Naive thymus-derived CD4-positive, alpha-beta T cell (primary cell): Measurements from ENCODE around the gene PARD3B. TPM values are rescaled to one million over a fixed set of nuclear protein-coding genes. Genes with fewer than 3 reads are reported as not detected.

Source experiments
- ATAC-seq: fragments of 150-1000 bp; cut with Tn5 transposase; 2 replicates; pipeline ENCODE4 v1.10.0; 2021; ENCODE audit warnings: mild to moderate bottlenecking, moderate library complexity
- CTCF ChIA-PET: fragments of 350-600 bp; sonication (Branson Sonifier 250); formaldehyde crosslinking; loops from one replicate; lab custom pipeline; 2021; ENCODE audit warnings: antibody characterized with exemption; lab: Charles Lee
- POLR2A ChIA-PET: fragments of 350-600 bp; sonication (Branson Sonifier 250); formaldehyde crosslinking; loops from one replicate; lab custom pipeline; 2021; ENCODE audit warnings: antibody characterized with exemption, inconsistent platforms; lab: Charles Lee
- DNase-seq, 9 donors: peaks; one replicate each; pipeline versions ENCODE4 v3.0.0 to v3.0.0-alpha.2; 2020 to 2022; ENCODE audit warnings: mixed read lengths in 1 of 9
- H3K27ac ChIP-seq: one replicate; pipeline ENCODE4 v1.7.0; 2013; ENCODE audit warnings: mild to moderate bottlenecking, low read depth, low read length, moderate library complexity
- H3K27me3 ChIP-seq, 2 donors: one replicate each; pipeline ENCODE4 v1.7.0; 2013; ENCODE audit warnings: low read length in 2 of 2, mild to moderate bottlenecking in 2 of 2, moderate library complexity in 2 of 2; ENCODE audit not compliant: control insufficient read depth in 2 of 2, insufficient read depth in 2 of 2
- H3K36me3 ChIP-seq, 3 experiments: 1 replicate in 2 of 3; 2 replicates in 1 of 3; pipeline ENCODE4 v1.7.0; 2013; ENCODE audit warnings: low read length in 3 of 3, mild to moderate bottlenecking in 3 of 3, moderate library complexity in 1 of 3; ENCODE audit not compliant: insufficient read depth in 3 of 3, control insufficient read depth in 2 of 3
- H3K4me1 ChIP-seq, 2 donors: one replicate each; pipeline ENCODE4 v1.7.0; 2013; ENCODE audit warnings: low read length in 2 of 2, mild to moderate bottlenecking in 2 of 2, moderate library complexity in 1 of 2; ENCODE audit not compliant: control insufficient read depth in 2 of 2, insufficient read depth in 2 of 2
- H3K4me3 ChIP-seq: 2 replicates; pipeline ENCODE4 v1.7.0; 2013; ENCODE audit warnings: mild to moderate bottlenecking, low read length
- H3K9me3 ChIP-seq, 3 experiments: 1 replicate in 2 of 3; 2 replicates in 1 of 3; pipeline ENCODE4 v1.7.0; 2013; ENCODE audit warnings: low read length in 3 of 3; ENCODE audit not compliant: control insufficient read depth in 2 of 3
- H3K27ac Mint-ChIP-seq, 9 donors: one replicate each; pipeline ENCODE4 v1.8.0; 2020 to 2022; ENCODE audit warnings: mixed read lengths in 9 of 9, mild to moderate bottlenecking in 8 of 9, moderate library complexity in 5 of 9, inconsistent platforms in 2 of 9
- H3K27me3 Mint-ChIP-seq, 5 donors: one replicate each; pipeline ENCODE4 v1.8.0; 2021 to 2022; ENCODE audit warnings: mixed read lengths in 5 of 5, mild to moderate bottlenecking in 1 of 5
- H3K36me3 Mint-ChIP-seq, 5 donors: one replicate each; pipeline ENCODE4 v1.8.0; 2020 to 2022; ENCODE audit warnings: mixed read lengths in 5 of 5, mild to moderate bottlenecking in 3 of 5, inconsistent platforms in 1 of 5
- H3K4me1 Mint-ChIP-seq, 7 donors: one replicate each; pipeline ENCODE4 v1.8.0; 2020 to 2022; ENCODE audit warnings: mixed read lengths in 7 of 7, mild to moderate bottlenecking in 3 of 7, inconsistent platforms in 1 of 7
- H3K4me3 Mint-ChIP-seq, 10 donors: one replicate each; pipeline ENCODE4 v1.8.0; 2020 to 2022; ENCODE audit warnings: mild to moderate bottlenecking in 10 of 10, mixed read lengths in 10 of 10, moderate library complexity in 6 of 10, inconsistent platforms in 2 of 10
- H3K9me3 Mint-ChIP-seq, 11 donors: one replicate each; pipeline ENCODE4 v1.8.0; 2020 to 2022; ENCODE audit warnings: mixed read lengths in 11 of 11, mild to moderate bottlenecking in 4 of 11, inconsistent platforms in 1 of 11, moderate library complexity in 1 of 11
- intact Hi-C, 2 donors: fragments of 100-400 bp; cut with micrococcal nuclease; formaldehyde crosslinking; loops; one replicate each; pipeline ENCODE4 v1.15.1; 2023
- polyA plus RNA-seq, 2 donors: library from polyadenylated mRNA; unstranded; fragments of 300-500 nt; fragmentation: Illumina TruSeq; gene quantifications; one replicate each; pipeline ENCODE4 v1.2.3, GENCODE V29; 2021
- total RNA-seq, 6 experiments: library from RNA in 5 of 6; stranded (reverse) in 5 of 6; gene quantifications; 1 replicate in 5 of 6; 2 replicates in 1 of 6; pipeline ENCODE4 v1.2.3 and lab custom pipeline; 2021 to 2026

Gene PARD3B
- total and polyA plus RNA-seq, 7 experiments from 2014 or later = 0.22 to 4.0 (median 0.87) TPM

DNA sequence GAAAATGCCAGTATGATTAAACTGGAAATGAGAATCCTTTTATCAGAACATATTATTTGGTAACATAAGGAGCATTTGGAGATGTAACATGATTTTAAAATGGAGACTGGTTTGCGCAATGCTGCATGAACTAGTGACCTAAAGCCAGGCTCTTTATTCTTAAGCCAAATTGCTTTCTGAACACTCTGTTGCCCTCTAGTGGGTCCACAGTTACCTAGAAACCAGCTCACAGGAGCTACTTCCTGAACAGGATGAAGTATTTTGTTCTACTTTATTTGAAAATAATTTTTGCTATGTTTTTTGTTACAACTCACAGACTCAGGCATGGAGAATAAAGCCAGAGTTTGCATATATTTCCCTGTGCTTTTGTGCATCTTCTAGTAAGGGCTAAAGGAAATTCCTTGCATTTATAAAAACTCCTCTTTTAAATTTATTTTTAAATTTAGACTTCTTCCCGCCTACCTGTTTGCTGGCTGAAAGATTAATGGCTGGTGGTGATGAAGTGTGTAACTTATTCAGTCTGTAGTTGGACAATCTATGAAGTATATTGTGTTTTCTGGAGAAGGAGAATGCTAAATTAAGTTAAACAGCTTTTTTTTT is 146.7 kb downstream of the PARD3B start:
- ChIA-PET POLR2A (interaction anchor here (0.8 kb wide), 1 partner anchor 824 kb away, joined by 3 read pairs; the partner anchor contains the start of gene CTLA4), CTCF (interaction anchor here (0.6 to 2.2 kb wide), 8 partner anchors 37 to 991 kb away, joined by 3 to 12 read pairs (median 3); no protein-coding TSS in a partner anchor)
- no peaks in the 10 kb centered on the region for H3K9me3 Mint-ChIP-seq
- DNase-seq = peak in 6 of 9 donors; percentile 4 to 42 (median 26)
- no peaks in the 10 kb centered on the region for H3K36me3 Mint-ChIP-seq
- Histone ChIP-seq H3K4me1 (peaks cover 0 to 6% of the 10 kb centered on the region in 2 donors), H3K27me3 (no peaks in the 10 kb centered on the region), H3K36me3 (no peaks in the 10 kb centered on the region), H3K9me3 (no peaks in the 10 kb centered on the region), H3K27ac (no peak overlapping the region), H3K4me3 (no peak overlapping the region)
- intact Hi-C loops = loop anchor here (1.0 to 10.0 kb wide), 8 partner anchors 293 to 985 kb away; no protein-coding TSS in a partner anchor
- peaks cover 0 to 15% (median 9%) of the 10 kb centered on the region in 7 donors for H3K4me1 Mint-ChIP-seq
- ATAC-seq = peak; percentile 55
- no peak overlapping the region for H3K27ac Mint-ChIP-seq
- H3K4me3 Mint-ChIP-seq = no peak overlapping the region
- peaks cover 0 to 13% (median 0%) of the 10 kb centered on the region in 5 donors for H3K27me3 Mint-ChIP-seq

DNA sequence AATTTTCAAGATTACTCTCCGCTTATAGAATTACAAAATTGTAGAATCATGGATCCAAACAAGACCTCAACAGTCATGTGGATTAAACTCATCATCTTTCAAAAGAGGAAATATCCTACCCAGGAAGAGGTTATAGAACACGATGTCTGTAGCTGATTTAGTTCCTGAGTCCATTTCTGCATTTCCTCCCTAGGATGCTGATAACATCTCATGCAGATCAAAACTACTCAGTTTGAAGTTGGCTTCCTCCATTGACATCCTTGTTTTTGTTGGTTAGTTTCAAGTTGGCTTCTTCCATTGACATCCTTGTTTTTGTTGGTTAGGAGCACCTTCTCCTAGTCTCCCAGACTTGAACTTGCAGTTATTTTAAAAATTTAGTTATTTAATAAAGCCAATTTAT is 147.5 kb downstream of the PARD3B start:
- no peaks in the 10 kb centered on the region for H3K36me3 ChIP-seq
- DNase-seq = no peak
- ATAC-seq = no peak
- no peaks in the 10 kb centered on the region for H3K9me3 ChIP-seq
- H3K27me3 ChIP-seq = no peaks in the 10 kb centered on the region
- intact Hi-C loops = loop anchor here (1.0 to 10.0 kb wide), 9 partner anchors 292 to 985 kb away; no protein-coding TSS in a partner anchor
- H3K4me3 ChIP-seq = no peak overlapping the region
- ChIA-PET POLR2A (interaction anchor here (0.8 kb wide), 1 partner anchor 825 kb away, joined by 3 read pairs; the partner anchor contains the start of gene CTLA4), CTCF (interaction anchor here (0.9 to 2.2 kb wide), 7 partner anchors 37 to 991 kb away, joined by 3 to 12 read pairs (median 3); no protein-coding TSS in a partner anchor)
- peaks cover 0 to 13% (median 0%) of the 10 kb centered on the region in 5 donors for H3K27me3 Mint-ChIP-seq
- no peak overlapping the region for H3K27ac ChIP-seq
- H3K27ac Mint-ChIP-seq = no peak overlapping the region
- no peaks in the 10 kb centered on the region for H3K9me3 Mint-ChIP-seq
- H3K4me3 Mint-ChIP-seq = no peak overlapping the region
- H3K4me1 ChIP-seq = peaks cover 0 to 6% of the 10 kb centered on the region in 2 donors
- no peaks in the 10 kb centered on the region for H3K36me3 Mint-ChIP-seq
- peaks cover 0 to 15% (median 9%) of the 10 kb centered on the region in 7 donors for H3K4me1 Mint-ChIP-seq

DNA sequence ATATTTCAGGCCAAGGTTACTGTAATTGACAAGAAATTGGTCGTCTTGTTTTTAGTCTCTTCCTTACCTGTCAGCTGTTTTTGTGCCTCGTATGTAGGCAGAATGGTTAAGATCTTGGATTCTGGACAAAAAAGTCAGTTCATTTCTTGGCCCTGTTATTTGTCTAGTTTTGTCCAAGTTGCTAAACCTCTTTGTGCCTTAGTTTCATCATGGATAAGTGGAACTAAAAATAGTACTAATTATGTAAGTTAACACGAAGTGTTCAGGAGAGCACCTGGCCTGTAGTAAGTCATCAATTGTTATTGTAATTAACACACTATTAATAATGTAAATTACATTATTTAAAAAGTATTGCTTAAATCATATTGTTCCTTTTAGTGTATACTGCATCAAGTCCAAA is 148.0 kb downstream of the PARD3B start:
- Mint-ChIP-seq H3K27me3 (peaks cover 0 to 13% (median 0%) of the 10 kb centered on the region in 5 donors), H3K27ac (peak overlapping the region in 1 of 9 donors; percentile 35), H3K36me3 (no peaks in the 10 kb centered on the region), H3K4me3 (no peak overlapping the region), H3K4me1 (peaks cover 0 to 15% (median 9%) of the 10 kb centered on the region in 7 donors), H3K9me3 (no peaks in the 10 kb centered on the region)
- no peak for DNase-seq
- no peak overlapping the region for H3K27ac ChIP-seq
- CTCF ChIA-PET = interaction anchor here (1.0 to 1.3 kb wide), 2 partner anchors 60 to 984 kb away, joined by 3 to 4 read pairs; no protein-coding TSS in a partner anchor
- intact Hi-C loops = loop anchor here (1.0 to 10.0 kb wide), 6 partner anchors 292 to 984 kb away; no protein-coding TSS in a partner anchor
- H3K27me3 ChIP-seq = no peaks in the 10 kb centered on the region
- no peak overlapping the region for H3K4me3 ChIP-seq
- H3K36me3 ChIP-seq = no peaks in the 10 kb centered on the region
- no peaks in the 10 kb centered on the region for H3K9me3 ChIP-seq
- ATAC-seq = no peak
- peaks cover 0 to 6% of the 10 kb centered on the region in 2 donors for H3K4me1 ChIP-seq
- POLR2A ChIA-PET = interaction anchor here (0.7 kb wide), 1 partner anchor 719 kb away, joined by 3 read pairs; no protein-coding TSS in a partner anchor

DNA sequence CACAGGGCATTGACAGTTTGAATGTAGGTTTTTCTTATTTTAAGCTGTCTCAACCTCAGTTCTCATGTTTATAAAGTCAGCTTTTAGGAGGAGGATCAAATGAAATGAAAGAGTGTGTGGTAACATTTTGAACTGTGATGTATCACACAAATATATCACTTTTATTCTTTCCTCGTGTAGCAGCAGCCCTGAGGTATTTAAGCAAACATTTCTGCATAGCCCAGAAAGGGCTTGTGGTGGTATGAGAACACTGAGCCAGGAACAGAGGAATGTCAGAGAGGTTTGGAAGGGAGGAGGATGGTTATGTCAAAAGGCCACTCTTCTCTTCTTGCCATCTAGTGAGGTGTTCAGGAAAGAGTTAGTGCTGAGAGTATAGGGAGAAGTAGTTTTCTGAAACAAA is 150.2 kb downstream of the PARD3B start:
- no peak overlapping the region for H3K27ac ChIP-seq
- Mint-ChIP-seq H3K4me1 (peaks cover 0 to 15% (median 9%) of the 10 kb centered on the region in 7 donors), H3K27ac (no peak overlapping the region), H3K9me3 (no peaks in the 10 kb centered on the region), H3K4me3 (no peak overlapping the region), H3K36me3 (no peaks in the 10 kb centered on the region), H3K27me3 (peaks cover 0 to 14% (median 0%) of the 10 kb centered on the region in 5 donors)
- intact Hi-C loops = loop anchor here (10.0 kb wide), 2 partner anchors 289 to 371 kb away; no protein-coding TSS in a partner anchor
- no peak overlapping the region for H3K4me3 ChIP-seq
- CTCF ChIA-PET = no interaction called here
- H3K4me1 ChIP-seq = peaks cover 0 to 6% of the 10 kb centered on the region in 2 donors
- H3K9me3 ChIP-seq = no peaks in the 10 kb centered on the region
- POLR2A ChIA-PET = no interaction called here
- no peaks in the 10 kb centered on the region for H3K36me3 ChIP-seq
- ATAC-seq (no peak), DNase-seq (no peak)
- H3K27me3 ChIP-seq = no peaks in the 10 kb centered on the region

DNA sequence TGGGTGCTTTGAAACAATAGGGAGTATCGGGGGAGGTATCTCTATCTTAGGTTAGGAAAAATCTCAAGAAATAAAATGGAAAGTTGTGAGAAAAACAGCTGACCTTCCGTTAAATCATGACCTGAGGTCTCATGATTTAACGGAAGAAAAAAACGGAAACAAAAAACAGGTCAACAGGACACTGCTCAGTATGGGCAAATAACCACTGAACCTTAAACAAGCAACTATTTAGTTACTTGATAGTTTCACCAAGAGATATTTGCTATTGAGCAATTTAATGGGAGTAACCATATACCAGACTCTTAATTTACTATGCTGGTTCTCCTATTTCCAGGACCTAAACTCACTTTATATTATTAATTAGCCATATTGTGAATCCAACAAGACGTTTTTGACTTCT is 150.8 kb downstream of the PARD3B start:
- no peaks in the 10 kb centered on the region for H3K36me3 Mint-ChIP-seq
- ChIA-PET POLR2A (no interaction called here), CTCF (no interaction called here)
- no peaks in the 10 kb centered on the region for H3K27me3 ChIP-seq
- H3K27ac Mint-ChIP-seq = no peak overlapping the region
- no peaks in the 10 kb centered on the region for H3K9me3 Mint-ChIP-seq
- H3K9me3 ChIP-seq = no peaks in the 10 kb centered on the region
- H3K27ac ChIP-seq = no peak overlapping the region
- peaks cover 0 to 15% (median 9%) of the 10 kb centered on the region in 7 donors for H3K4me1 Mint-ChIP-seq
- H3K4me1 ChIP-seq = peaks cover 0 to 6% of the 10 kb centered on the region in 2 donors
- no peak overlapping the region for H3K4me3 Mint-ChIP-seq
- DNase-seq (no peak), ATAC-seq (no peak)
- intact Hi-C loops = loop anchor here (10.0 kb wide), 2 partner anchors 289 to 371 kb away; no protein-coding TSS in a partner anchor
- H3K36me3 ChIP-seq = no peaks in the 10 kb centered on the region
- H3K4me3 ChIP-seq = no peak overlapping the region
- H3K27me3 Mint-ChIP-seq = peaks cover 0 to 16% (median 0%) of the 10 kb centered on the region in 5 donors

DNA sequence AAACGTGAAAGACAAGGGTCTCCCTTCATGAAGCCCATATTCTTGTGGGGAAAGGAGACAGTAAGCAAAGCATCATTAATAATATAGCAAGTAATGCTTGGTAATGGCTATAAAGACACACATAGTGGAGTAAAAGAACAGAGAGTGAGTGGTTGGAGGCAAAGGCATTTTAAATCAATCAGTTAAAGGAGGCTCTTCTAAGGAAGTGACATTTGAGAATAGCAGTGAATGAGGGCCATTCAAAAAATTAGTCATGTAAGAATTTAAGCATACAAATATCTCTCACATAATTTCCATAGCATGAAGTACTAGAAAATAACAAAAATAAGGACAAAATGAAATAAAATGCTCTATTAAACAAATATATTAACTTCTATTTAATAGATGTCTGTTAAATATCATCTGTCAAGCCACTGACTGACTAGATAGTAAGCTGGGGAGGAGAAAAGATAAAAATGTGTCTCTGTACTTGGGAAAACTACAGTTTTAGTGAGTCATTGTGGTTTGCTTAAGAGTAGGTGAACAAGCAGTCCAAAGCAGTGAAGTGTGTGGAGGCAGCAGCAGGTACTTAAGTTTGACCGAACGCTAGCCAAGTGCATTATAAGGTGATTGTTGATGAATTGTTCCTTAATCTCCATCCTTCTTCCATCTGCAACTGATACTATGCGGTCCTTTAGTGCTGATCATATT is 160.1 kb downstream of the PARD3B start:
- DNase-seq (no peak), ATAC-seq (no peak)
- no peaks in the 10 kb centered on the region for H3K9me3 ChIP-seq
- no peak overlapping the region for H3K4me3 ChIP-seq
- no peaks in the 10 kb centered on the region for H3K36me3 ChIP-seq
- Mint-ChIP-seq H3K4me1 (peaks cover 0 to under 1% (median 0%) of the 10 kb centered on the region in 7 donors), H3K27me3 (peaks cover 0 to 14% (median 0%) of the 10 kb centered on the region in 5 donors), H3K9me3 (no peaks in the 10 kb centered on the region), H3K4me3 (no peak overlapping the region), H3K27ac (no peak overlapping the region), H3K36me3 (no peaks in the 10 kb centered on the region)
- ChIA-PET POLR2A (no interaction called here), CTCF (no interaction called here)
- intact Hi-C loops = loop anchor here in 1 of 2 donors (10.0 kb wide), 1 partner anchor 139 kb away; no protein-coding TSS in a partner anchor
- no peaks in the 10 kb centered on the region for H3K27me3 ChIP-seq
- H3K4me1 ChIP-seq = no peaks in the 10 kb centered on the region
- H3K27ac ChIP-seq = no peak overlapping the region
